ENCODE data around the gene GARS1. TPM values are rescaled to one million over a fixed set of nuclear protein-coding genes. Genes with fewer than 3 reads are reported as not detected.
"Not testable (repeated sequence)": the region's sequence is repeated elsewhere in the genome, so short reads cannot be mapped to it uniquely, and the experiment has no call there.

The GARS1 gene
- total RNA-seq, 1 experiment from 2014 or later = 274 TPM

GRCh38 chr7:30567081-30567480, 27.6 kb upstream of the GARS1 start:
- Histone ChIP-seq H3K4me2 (no peak overlapping the region), H3K36me3 (ENCODE audit: low read depth) (peaks cover 11% of the 10 kb centered on the region; the same call in 1 of the 2 replicates), H3F3A (ENCODE audit: insufficient read depth, low read depth) (peaks cover 8% of the 10 kb centered on the region; the same call in 1 of the 2 replicates), H3K4me3 (no peak overlapping the region), H3K27ac (no peak overlapping the region), H2AFZ (no peak overlapping the region), H3K27me3 (ENCODE audit: insufficient read depth, low read depth) (no peaks in the 10 kb centered on the region), H3K9me2 (ENCODE audit: insufficient read depth) (no peaks in the 10 kb centered on the region), H4K20me1 (ENCODE audit: insufficient read depth) (no peaks in the 10 kb centered on the region), H3K79me2 (ENCODE audit: low read depth) (no peaks in the 10 kb centered on the region), H3K9me3 (ENCODE audit: insufficient read depth, low read depth) (peaks cover 4% of the 10 kb centered on the region; the same call in 1 of the 2 replicates), H3K4me1 (replicated peaks; ENCODE audit: insufficient read depth) (peaks cover 15% of the 10 kb centered on the region)
- intact Hi-C loops (cut with micrococcal nuclease; ENCODE audit: unreplicated experiment) = loop anchor here (10.0 kb wide), 2 partner anchors 822 to 932 kb away; no protein-coding TSS in a partner anchor
- no peak for DNase-seq
- no peak for TF ChIP-seq EZH2 (IDR thresholded peaks at IDR 0.05; ENCODE audit: low read depth)
- TF ChIP-seq CTCF (conservative IDR thresholded peaks at IDR 0.05) = no peak
- no TSS peak for BruUV-seq (replicated peaks)
- ChIA-PET CTCF (no interaction called here), POLR2A (ENCODE audit: unreplicated experiment) (interaction anchor here (0.6 kb wide), 1 partner anchor 776 kb away, joined by 3 read pairs; no protein-coding TSS in a partner anchor)

GRCh38 chr7:30570238-30570637, 24.4 kb upstream of the GARS1 start:
- H4K20me1 ChIP-seq (ENCODE audit: insufficient read depth); H3K79me2 ChIP-seq (ENCODE audit: low read depth); H3K9me2 ChIP-seq (ENCODE audit: insufficient read depth); H3K4me3 ChIP-seq; BruUV-seq (replicated peaks); H3K9me3 ChIP-seq (ENCODE audit: insufficient read depth, low read depth); H3K4me2 ChIP-seq; POLR2A ChIA-PET (ENCODE audit: unreplicated experiment); H3F3A ChIP-seq (ENCODE audit: insufficient read depth, low read depth); H2AFZ ChIP-seq; H3K4me1 ChIP-seq (replicated peaks; ENCODE audit: insufficient read depth); DNase-seq; H3K27me3 ChIP-seq (ENCODE audit: insufficient read depth, low read depth); CTCF ChIA-PET; intact Hi-C loops (cut with micrococcal nuclease; ENCODE audit: unreplicated experiment); H3K27ac ChIP-seq: not testable (repeated sequence)
- peaks cover 35% of the 10 kb centered on the region; the same call in 1 of the 2 replicates for H3K36me3 ChIP-seq (ENCODE audit: low read depth)

- Histone ChIP-seq H3K27me3 (ENCODE audit: insufficient read depth, low read depth) (no peaks in the 10 kb centered on the region), H3K4me3 (no peak overlapping the region), H3K27ac (no peak overlapping the region), H4K20me1 (ENCODE audit: insufficient read depth) (no peaks in the 10 kb centered on the region), H3F3A (ENCODE audit: insufficient read depth, low read depth) (no peaks in the 10 kb centered on the region; the same call in 1 of the 2 replicates), H3K4me1 (replicated peaks; ENCODE audit: insufficient read depth) (no peaks in the 10 kb centered on the region), H3K4me2 (no peak overlapping the region), H2AFZ (no peak overlapping the region), H3K9me3 (ENCODE audit: insufficient read depth, low read depth) (peaks cover 27% of the 10 kb centered on the region), H3K36me3 (ENCODE audit: low read depth) (peaks cover 54% of the 10 kb centered on the region), H3K9me2 (ENCODE audit: insufficient read depth) (no peaks in the 10 kb centered on the region), H3K79me2 (ENCODE audit: low read depth) (no peaks in the 10 kb centered on the region)
- CTCF ChIA-PET = no interaction called here
- BruUV-seq (replicated peaks) = no TSS peak
- no peak for DNase-seq
- TF ChIP-seq EZH2 (IDR thresholded peaks at IDR 0.05; ENCODE audit: low read depth) (no peak), CTCF (conservative IDR thresholded peaks at IDR 0.05) (no peak)
- POLR2A ChIA-PET (ENCODE audit: unreplicated experiment) = no interaction called here
- intact Hi-C loops (cut with micrococcal nuclease; ENCODE audit: unreplicated experiment) = no loop called here
Observed at GRCh38 chr7:30572212-30572841, 22.4 kb upstream of the GARS1 start.

- no peak overlapping the region for H2AFZ ChIP-seq
- no peak overlapping the region for H3K4me2 ChIP-seq
- no peaks in the 10 kb centered on the region for H3K27me3 ChIP-seq (ENCODE audit: insufficient read depth, low read depth)
- intact Hi-C loops (cut with micrococcal nuclease; ENCODE audit: unreplicated experiment) = no loop called here
- no peaks in the 10 kb centered on the region for H3K9me2 ChIP-seq (ENCODE audit: insufficient read depth)
- no peak overlapping the region for H3K27ac ChIP-seq
- no peaks in the 10 kb centered on the region; the same call in 1 of the 2 replicates for H3F3A ChIP-seq (ENCODE audit: insufficient read depth, low read depth)
- no peak for DNase-seq
- POLR2A ChIA-PET (ENCODE audit: unreplicated experiment) = no interaction called here
- no peaks in the 10 kb centered on the region for H4K20me1 ChIP-seq (ENCODE audit: insufficient read depth)
- BruUV-seq (replicated peaks) = no TSS peak
- TF ChIP-seq EZH2 (IDR thresholded peaks at IDR 0.05; ENCODE audit: low read depth) = no peak
- no peak for TF ChIP-seq CTCF (conservative IDR thresholded peaks at IDR 0.05)
- no peaks in the 10 kb centered on the region for H3K79me2 ChIP-seq (ENCODE audit: low read depth)
- CTCF ChIA-PET = no interaction called here
- peaks cover 28% of the 10 kb centered on the region for H3K9me3 ChIP-seq (ENCODE audit: insufficient read depth, low read depth)
- H3K36me3 ChIP-seq (ENCODE audit: low read depth) = peaks cover 64% of the 10 kb centered on the region
- H3K4me1 ChIP-seq (replicated peaks; ENCODE audit: insufficient read depth) = no peaks in the 10 kb centered on the region
- H3K4me3 ChIP-seq = no peak overlapping the region
Observed at GRCh38 chr7:30575910-30576309, 18.8 kb upstream of the GARS1 start.
